BJ (cell line): Measurements from ENCODE around the gene TPCN2. TPM values are rescaled to one million over a fixed set of nuclear protein-coding genes. Genes with fewer than 3 reads are reported as not detected.

Experiments
- CTCF ChIA-PET: fragments of 350-600 bp; formaldehyde crosslinking; extraction: SDS; loops from one replicate; lab custom pipeline; 2021; ENCODE audit warnings: antibody characterized with exemption, inconsistent platforms; lab: Yijun Ruan, JAX
- POLR2A ChIA-PET: fragments of 300-600 bp; sonication (Branson Sonifier 250); formaldehyde crosslinking; extraction: SDS; loops from one replicate; lab custom pipeline; 2021; ENCODE audit warnings: antibody characterized with exemption; lab: Charles Lee
- DNase-seq: peaks from one replicate; pipeline ENCODE4 v3.0.0-alpha.2; 2011; ENCODE audit warnings: low read depth
- H3K27me3 ChIP-seq: 2 replicates; pipeline ENCODE4 v1.6.0; 2011; ENCODE audit warnings: low read length; ENCODE audit not compliant: control insufficient read depth, insufficient read depth
- H3K36me3 ChIP-seq: 2 replicates; pipeline ENCODE4 v1.5.1; 2011; ENCODE audit warnings: low read length; ENCODE audit not compliant: control insufficient read depth, insufficient read depth
- H3K4me3 ChIP-seq: 2 replicates; pipeline ENCODE4 v1.5.1; 2011; ENCODE audit warnings: low read depth, mild to moderate bottlenecking, control low read depth, low read length
- polyA plus RNA-seq: library from polyadenylated mRNA; depleted of rRNA; stranded (reverse); fragments of >200 nt; gene quantifications from 2 replicates; pipeline ENCODE4 v1.2.3, GENCODE V29; 2011
- TF ChIP-seq, protein P1 (sequence below): IDR thresholded peaks from 2 replicates; pipeline ENCODE4 v1.5.1; 2011; ENCODE audit warnings: low read depth, mild to moderate bottlenecking, control low read depth, inconsistent platforms, low read length, moderate library complexity; ENCODE audit not compliant: insufficient read depth

The TPCN2 gene
- polyA plus RNA-seq, 1 experiment: 9.9 TPM

DNA sequence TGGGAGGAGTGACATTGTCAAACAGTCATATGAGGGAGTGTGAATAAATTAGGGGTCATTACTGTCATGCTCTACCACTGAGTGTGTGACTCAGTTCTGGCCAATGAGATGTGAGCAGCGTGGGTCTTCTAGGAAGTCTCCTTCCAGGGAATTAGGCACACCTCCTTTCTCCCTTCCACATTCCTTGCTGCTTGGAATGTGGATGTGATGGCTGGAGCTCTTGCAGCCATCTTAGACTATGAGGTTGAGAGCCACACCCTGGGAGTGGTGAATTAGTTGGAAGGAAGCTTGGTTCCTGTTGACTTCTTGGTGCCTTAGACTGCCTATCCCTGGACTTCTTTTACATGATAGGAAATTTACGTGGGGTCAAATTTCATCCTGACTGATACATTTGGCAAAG, 70.5 kb downstream of the TPCN2 start:
- DNase-seq: no peak
- H3K4me3 ChIP-seq: no peak overlapping the region
- H3K36me3 ChIP-seq: no peaks in the 10 kb centered on the region
- H3K27me3 ChIP-seq: 0 out of 2 replicates have a peak, but pooled peaks cover 3% of the 10 kb centered on the region
- CTCF ChIA-PET: interaction anchor here (0.9 to 1.5 kb wide), 2 partner anchors 13 to 525 kb away, joined by 3 read pairs; no protein-coding TSS in a partner anchor
- TF ChIP-seq, protein P1, sequence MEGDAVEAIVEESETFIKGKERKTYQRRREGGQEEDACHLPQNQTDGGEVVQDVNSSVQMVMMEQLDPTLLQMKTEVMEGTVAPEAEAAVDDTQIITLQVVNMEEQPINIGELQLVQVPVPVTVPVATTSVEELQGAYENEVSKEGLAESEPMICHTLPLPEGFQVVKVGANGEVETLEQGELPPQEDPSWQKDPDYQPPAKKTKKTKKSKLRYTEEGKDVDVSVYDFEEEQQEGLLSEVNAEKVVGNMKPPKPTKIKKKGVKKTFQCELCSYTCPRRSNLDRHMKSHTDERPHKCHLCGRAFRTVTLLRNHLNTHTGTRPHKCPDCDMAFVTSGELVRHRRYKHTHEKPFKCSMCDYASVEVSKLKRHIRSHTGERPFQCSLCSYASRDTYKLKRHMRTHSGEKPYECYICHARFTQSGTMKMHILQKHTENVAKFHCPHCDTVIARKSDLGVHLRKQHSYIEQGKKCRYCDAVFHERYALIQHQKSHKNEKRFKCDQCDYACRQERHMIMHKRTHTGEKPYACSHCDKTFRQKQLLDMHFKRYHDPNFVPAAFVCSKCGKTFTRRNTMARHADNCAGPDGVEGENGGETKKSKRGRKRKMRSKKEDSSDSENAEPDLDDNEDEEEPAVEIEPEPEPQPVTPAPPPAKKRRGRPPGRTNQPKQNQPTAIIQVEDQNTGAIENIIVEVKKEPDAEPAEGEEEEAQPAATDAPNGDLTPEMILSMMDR: no peak
- POLR2A ChIA-PET: no interaction called here

DNA sequence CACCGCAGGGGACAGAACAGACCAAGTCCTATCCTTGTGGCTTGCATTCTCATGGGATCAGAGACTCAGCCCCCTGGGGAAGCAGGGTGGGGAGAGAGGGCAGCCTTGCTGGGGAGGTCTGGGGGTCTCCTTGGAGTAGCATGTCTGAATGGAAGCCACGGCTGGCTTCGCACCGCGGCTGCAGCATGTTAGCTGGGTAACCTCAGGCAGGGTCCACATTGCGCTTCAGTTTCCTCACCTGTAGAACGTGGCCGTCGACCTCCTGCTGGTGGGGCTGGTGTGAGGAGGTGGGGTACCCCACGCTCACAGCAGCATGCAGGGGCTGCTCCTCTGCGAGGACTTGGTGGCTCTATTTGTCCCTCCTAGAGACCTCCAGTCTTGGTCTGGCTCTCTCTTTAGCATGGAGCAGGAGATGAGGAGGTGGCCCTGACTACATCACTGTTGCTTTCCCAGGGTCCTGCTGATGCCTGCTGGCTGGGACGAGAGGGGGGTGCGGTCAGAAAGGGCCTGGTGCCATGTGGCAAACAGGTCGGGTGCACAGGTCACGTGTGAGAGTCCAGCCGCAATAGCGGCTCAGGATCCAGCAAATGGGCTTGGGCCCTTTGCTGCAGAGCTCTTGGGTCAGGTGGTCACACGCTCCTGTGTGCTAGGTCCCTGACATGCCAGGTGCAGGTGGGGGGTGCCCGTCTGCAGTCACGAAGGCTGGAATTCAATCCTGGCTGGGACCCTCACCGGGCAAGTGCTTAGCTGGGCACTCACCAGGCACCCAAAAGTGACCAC, 71.6 kb downstream of the TPCN2 start:
- DNase-seq: no peak
- TF ChIP-seq, protein P1: no peak
- Histone ChIP-seq H3K4me3 (no peak overlapping the region), H3K27me3 (0 out of 2 replicates have a peak, but pooled peaks cover 1% of the 10 kb centered on the region), H3K36me3 (no peaks in the 10 kb centered on the region)
- ChIA-PET CTCF (interaction anchor here (1.2 to 1.8 kb wide), 2 partner anchors 8 to 18 kb away, joined by 4 to 5 read pairs; no protein-coding TSS in a partner anchor), POLR2A (no interaction called here)

DNA sequence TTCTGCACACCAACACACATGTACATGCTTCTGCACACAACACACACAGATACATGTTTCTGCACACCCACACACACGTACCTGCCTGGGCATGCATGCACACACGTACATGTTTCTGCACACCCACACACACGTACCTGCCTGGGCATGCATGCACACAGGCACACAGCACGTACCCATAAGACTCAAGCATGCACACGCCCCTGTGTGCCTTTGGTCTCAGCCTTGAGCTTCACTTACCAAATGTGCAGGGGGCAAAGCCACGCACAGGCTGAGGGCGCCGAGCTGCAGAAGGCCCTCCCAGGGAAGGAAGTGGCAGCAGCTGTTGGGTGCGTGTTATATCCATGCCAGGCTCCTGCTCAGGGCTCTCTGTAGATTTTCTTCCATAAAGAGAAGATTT, 72.3 kb downstream of the TPCN2 start:
- ChIA-PET POLR2A (no interaction called here), CTCF (interaction anchor here (0.8 to 1.8 kb wide), 3 partner anchors 9 to 522 kb away, joined by 4 to 5 read pairs (median 4); no protein-coding TSS in a partner anchor)
- Histone ChIP-seq H3K4me3 (no peak overlapping the region), H3K27me3 (no peaks in the 10 kb centered on the region), H3K36me3 (no peaks in the 10 kb centered on the region)
- DNase-seq: no peak
- TF ChIP-seq, protein P1: no peak

DNA sequence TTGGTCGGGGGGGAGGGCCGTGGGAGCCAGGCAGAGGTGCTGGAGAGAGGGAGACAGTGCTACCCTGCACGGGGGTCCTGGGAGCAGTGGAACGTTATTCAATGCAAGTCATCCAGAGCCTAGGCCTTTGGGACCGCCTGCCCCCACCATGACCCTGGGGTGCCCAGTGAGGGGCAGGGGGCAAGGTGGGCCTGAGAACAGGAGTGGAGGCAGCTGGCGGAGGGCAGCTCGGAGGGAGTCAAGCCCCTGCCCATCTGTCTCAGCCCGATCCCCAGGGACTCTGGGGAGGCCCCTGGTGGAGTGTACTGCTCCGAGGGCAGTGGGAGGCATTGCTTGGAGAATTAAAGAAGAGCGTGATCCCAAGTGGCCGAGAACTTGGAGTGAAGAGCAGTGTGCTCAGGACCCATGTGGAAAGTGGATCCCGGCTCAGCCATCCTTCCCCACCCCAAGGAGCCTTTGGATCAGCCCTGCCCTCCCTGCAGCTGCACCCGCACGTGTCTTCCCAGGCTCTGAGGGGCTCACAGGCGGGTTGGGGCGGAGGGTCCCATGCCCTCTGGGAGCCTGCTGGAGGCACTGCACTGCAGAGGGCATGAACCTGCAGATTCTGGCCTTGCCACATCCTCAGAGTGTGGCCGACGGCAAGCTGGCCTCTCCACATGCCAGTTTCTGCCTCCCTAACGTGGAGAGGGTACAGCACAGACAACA, 73.0 kb downstream of the TPCN2 start:
- ChIA-PET POLR2A (no interaction called here), CTCF (interaction anchor here (0.8 to 1.8 kb wide), 4 partner anchors 10 to 521 kb away, joined by 3 to 5 read pairs (median 4); no protein-coding TSS in a partner anchor)
- H3K4me3 ChIP-seq: no peak overlapping the region
- no peak for DNase-seq
- no peaks in the 10 kb centered on the region for H3K36me3 ChIP-seq
- no peaks in the 10 kb centered on the region for H3K27me3 ChIP-seq
- TF ChIP-seq, protein P1: no peak

DNA sequence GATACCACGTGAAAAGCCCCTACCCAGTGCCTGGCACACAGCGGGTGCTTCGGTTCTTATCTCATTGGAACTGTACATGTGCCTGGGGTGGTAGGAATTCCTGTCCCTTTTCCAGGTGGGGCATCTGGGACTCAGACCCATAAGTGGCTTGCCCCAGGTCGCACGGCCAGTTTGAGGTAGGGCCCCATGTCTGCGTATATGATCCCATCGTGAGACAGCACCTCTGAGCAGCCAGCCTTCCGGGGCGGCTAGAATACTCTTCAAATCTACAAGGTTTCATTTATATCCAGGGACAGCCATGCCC, 73.5 kb downstream of the TPCN2 start:
- TF ChIP-seq, protein P1: no peak
- H3K36me3 ChIP-seq: no peaks in the 10 kb centered on the region
- DNase-seq: no peak
- ChIA-PET POLR2A (no interaction called here), CTCF (interaction anchor here (0.9 to 1.0 kb wide), 2 partner anchors 9 to 523 kb away, joined by 3 read pairs; no protein-coding TSS in a partner anchor)
- H3K4me3 ChIP-seq: no peak overlapping the region
- H3K27me3 ChIP-seq: no peaks in the 10 kb centered on the region
